ENCODE measurements around the gene KIAA1958.

- TF ChIP-seq HNF4G (IDR thresholded peaks at IDR 0.05) (no peak), CTCF (IDR thresholded peaks at IDR 0.05; ENCODE audit: low read depth, low read length, missing input control) (no peak), MAX (IDR thresholded peaks at IDR 0.05) (no peak), GABPA (IDR thresholded peaks at IDR 0.05 in 1 of 2, conservative IDR thresholded peaks at IDR 0.05 in 1 of 2) (no peak), ATF3 (IDR thresholded peaks at IDR 0.05) (no peak), RXRA (IDR thresholded peaks at IDR 0.05) (no peak), REST (IDR thresholded peaks at IDR 0.05) (no peak), RAD21 (IDR thresholded peaks at IDR 0.05) (no peak), HNF4A (conservative IDR thresholded peaks at IDR 0.05) (no peak), FOXA1 (IDR thresholded peaks at IDR 0.05) (no peak), TAF1 (conservative IDR thresholded peaks at IDR 0.05) (no peak), NR2F2 (IDR thresholded peaks at IDR 0.05) (no peak), JUND (IDR thresholded peaks at IDR 0.05) (no peak)
Observed at GRCh38 chr9:112552229-112553056, 65.8 kb downstream of the KIAA1958 start.

All from liver (tissue), 3 donors.